Osteoblast (primary cell): ENCODE data around the gene STPG4. TPM values are rescaled to one million over a fixed set of nuclear protein-coding genes. Genes with fewer than 3 reads are reported as not detected.

Source experiments
- DNase-seq: peaks from one replicate; pipeline ENCODE4 v3.0.0; 2011; ENCODE audit warnings: low spot score, mixed read lengths; ENCODE audit not compliant: insufficient read length; ENCODE audit errors: missing footprints
- H2AFZ ChIP-seq: 2 replicates; pipeline ENCODE4 v1.6.0; 2011; ENCODE audit warnings: mild to moderate bottlenecking, low read length
- H3K27ac ChIP-seq: 2 replicates; pipeline ENCODE4 v1.5.1; 2011; ENCODE audit warnings: mild to moderate bottlenecking, low read depth, low read length, moderate library complexity
- H3K27me3 ChIP-seq: 2 replicates; pipeline ENCODE4 v1.6.0; 2012; ENCODE audit warnings: mild to moderate bottlenecking, control low read depth, inconsistent platforms, low read length, moderate library complexity; ENCODE audit not compliant: insufficient read depth
- H3K36me3 ChIP-seq: 2 replicates; pipeline ENCODE4 v1.5.1; 2011; ENCODE audit warnings: mild to moderate bottlenecking, low read length, control low read depth, moderate library complexity; ENCODE audit not compliant: insufficient read depth
- H3K4me1 ChIP-seq: 2 replicates; pipeline ENCODE4 v1.5.1; 2011; ENCODE audit warnings: mild to moderate bottlenecking, low read length, control low read depth, moderate library complexity; ENCODE audit not compliant: insufficient read depth
- H3K4me2 ChIP-seq: 2 replicates; pipeline ENCODE4 v1.6.0; 2011; ENCODE audit warnings: mild to moderate bottlenecking, low read length; ENCODE audit not compliant: insufficient read depth
- H3K4me3 ChIP-seq: fragments of 200-600 bp; sonication (generic); 3 replicates; pipeline ENCODE4 v1.5.1; 2012; ENCODE audit warnings: mild to moderate bottlenecking, low read length, inconsistent platforms; ENCODE audit not compliant: insufficient read depth
- H3K79me2 ChIP-seq: 2 replicates; pipeline ENCODE4 v1.6.0; 2012; ENCODE audit warnings: mild to moderate bottlenecking, low read length, control low read depth, inconsistent platforms; ENCODE audit not compliant: insufficient read depth
- H3K9me3 ChIP-seq: 2 replicates; pipeline ENCODE4 v1.5.1; 2011; ENCODE audit warnings: low read depth, low read length, control low read depth
- H4K20me1 ChIP-seq: 2 replicates; pipeline ENCODE4 v1.6.0; 2012; ENCODE audit warnings: mild to moderate bottlenecking, low read length, control low read depth; ENCODE audit not compliant: insufficient read depth
- CTCF ChIP-seq: IDR thresholded peaks from 2 replicates; pipeline ENCODE4 v1.5.1; 2011; ENCODE audit warnings: mild to moderate bottlenecking, low read depth, low read length, moderate library complexity; ENCODE audit errors: extremely low read depth
- total RNA-seq: library from RNA; depleted of rRNA; stranded (reverse); fragments of >200 nt; gene quantifications from 2 replicates; pipeline ENCODE4 v1.2.3, GENCODE V29; 2012

Gene STPG4
- total RNA-seq, 1 donor: 0.72 TPM

DNA sequence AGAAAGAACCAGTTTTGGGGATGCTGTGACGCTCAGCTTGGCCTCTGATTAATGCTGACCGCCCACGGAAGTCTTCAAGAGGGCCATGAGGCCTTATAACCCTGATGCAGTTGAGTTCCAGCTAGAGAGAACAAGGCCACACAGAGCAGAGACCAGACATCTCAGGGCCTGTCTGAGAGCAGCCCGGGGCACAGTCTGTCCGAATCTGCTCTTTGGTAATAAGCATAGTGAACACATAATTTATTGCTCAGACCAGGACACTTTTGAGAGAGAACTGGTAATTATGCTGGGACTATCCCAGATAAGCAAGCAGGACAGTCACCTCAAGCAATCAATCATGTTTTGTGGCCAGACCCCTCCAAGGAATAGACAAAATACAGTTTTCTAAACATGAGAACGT lies 68.5 kb downstream of the STPG4 start:
- Histone ChIP-seq H3K36me3 (no peaks in the 10 kb centered on the region), H2AFZ (peak overlapping the region; percentile 85), H3K9me3 (no peaks in the 10 kb centered on the region), H3K27me3 (no peaks in the 10 kb centered on the region), H3K4me2 (no peak overlapping the region), H3K27ac (peak overlapping the region; percentile 27), H4K20me1 (no peaks in the 10 kb centered on the region), H3K4me3 (no peak overlapping the region), H3K4me1 (peaks cover 30% of the 10 kb centered on the region), H3K79me2 (no peaks in the 10 kb centered on the region)
- DNase-seq: peak; percentile 77
- TF ChIP-seq CTCF: no peak

DNA sequence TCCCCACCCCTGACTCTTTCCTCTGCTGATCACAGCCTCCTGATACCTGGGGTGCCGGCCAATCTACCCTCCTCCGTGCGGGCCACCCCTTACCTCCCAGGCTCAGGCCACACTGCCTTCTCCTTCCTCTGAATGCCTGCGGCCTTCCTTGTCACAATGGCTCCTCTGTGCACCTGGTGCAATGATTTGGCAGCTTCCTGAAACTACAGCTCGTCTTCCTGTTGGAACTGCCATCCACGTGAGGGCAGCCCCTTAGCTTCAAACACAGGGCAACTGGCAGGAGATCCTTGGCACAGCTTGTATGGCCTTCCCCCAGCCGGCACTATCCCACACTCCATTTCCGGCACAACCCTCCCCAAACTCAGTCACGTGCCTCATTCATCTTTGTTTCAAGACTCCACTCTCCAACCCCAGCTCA lies 69.0 kb downstream of the STPG4 start:
- Histone ChIP-seq H2AFZ (peak overlapping the region; percentile 85), H3K4me2 (no peak overlapping the region), H3K27me3 (no peaks in the 10 kb centered on the region), H3K36me3 (no peaks in the 10 kb centered on the region), H3K4me1 (peaks cover 25% of the 10 kb centered on the region), H3K9me3 (no peaks in the 10 kb centered on the region), H3K4me3 (no peak overlapping the region), H3K79me2 (no peaks in the 10 kb centered on the region), H3K27ac (peak overlapping the region; percentile 27), H4K20me1 (no peaks in the 10 kb centered on the region)
- DNase-seq: no peak
- no peak for TF ChIP-seq CTCF

DNA sequence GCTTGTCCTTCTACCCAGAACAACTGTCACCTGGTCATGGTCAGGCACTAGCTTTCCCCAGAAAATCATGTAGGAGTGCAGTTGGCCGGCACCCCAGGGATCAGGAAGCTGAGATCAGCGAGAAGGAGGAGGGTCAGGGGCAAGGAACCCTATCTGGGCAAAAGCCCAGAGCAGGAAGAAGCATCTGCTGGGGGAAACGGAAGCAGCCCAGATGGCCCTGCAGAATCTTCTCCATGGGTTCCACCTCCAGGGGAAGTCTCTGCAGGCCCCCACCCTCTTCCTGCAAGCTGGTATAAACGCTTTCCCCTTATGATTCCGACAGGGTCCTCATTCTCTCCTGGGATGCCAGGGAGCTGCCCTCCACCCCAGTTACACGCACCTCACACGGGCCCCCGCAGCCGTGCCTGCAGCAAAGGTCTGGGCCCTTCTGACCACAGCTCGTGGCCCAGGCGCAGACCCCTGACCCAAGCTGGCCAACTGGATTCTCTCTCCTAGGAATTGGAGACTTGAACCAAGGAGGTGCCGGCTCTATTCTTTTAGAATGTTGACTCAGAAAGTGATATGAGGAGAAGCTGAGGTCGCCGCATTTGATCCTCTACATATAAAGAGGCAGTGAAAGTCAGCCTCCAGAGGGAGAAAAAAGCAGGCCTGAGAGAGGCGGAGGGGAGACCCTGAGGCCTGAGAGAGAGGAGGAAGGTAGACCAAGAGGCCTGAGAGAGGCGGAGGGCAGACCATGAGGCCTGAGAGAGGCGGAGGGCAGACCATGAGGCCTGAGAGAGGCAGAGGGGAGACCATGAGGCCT lies 71.0 kb downstream of the STPG4 start:
- H3K27ac ChIP-seq: no peak overlapping the region
- no peaks in the 10 kb centered on the region for H3K36me3 ChIP-seq
- H2AFZ ChIP-seq: no peak overlapping the region
- no peak overlapping the region for H3K4me3 ChIP-seq
- no peak overlapping the region for H3K4me2 ChIP-seq
- no peaks in the 10 kb centered on the region for H4K20me1 ChIP-seq
- no peaks in the 10 kb centered on the region for H3K27me3 ChIP-seq
- DNase-seq: peak; percentile 77
- H3K79me2 ChIP-seq: no peaks in the 10 kb centered on the region
- no peak for TF ChIP-seq CTCF
- no peaks in the 10 kb centered on the region for H3K9me3 ChIP-seq
- H3K4me1 ChIP-seq: peaks cover 32% of the 10 kb centered on the region

DNA sequence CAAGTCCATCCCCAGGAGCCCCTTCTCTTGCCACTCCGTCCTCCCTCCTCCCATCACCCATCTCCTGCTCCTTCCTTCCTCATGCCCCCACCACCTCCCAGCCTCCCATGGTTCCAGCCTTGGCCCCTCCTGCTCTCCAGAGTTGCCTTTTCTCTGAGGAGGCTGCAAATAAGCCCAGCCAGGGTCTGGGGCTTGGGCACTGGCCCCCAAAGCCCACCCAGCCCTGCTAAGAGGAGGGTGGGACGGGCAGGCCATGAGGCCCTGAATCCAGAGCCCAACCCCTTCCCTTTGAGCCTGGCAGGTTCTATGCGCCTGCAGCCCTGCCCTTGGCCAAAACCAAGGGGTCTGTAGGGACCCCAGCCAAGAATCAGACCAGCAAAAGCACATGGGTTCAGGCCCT lies 71.6 kb downstream of the STPG4 start:
- Histone ChIP-seq H3K27me3 (no peaks in the 10 kb centered on the region), H3K4me1 (peaks cover 30% of the 10 kb centered on the region), H3K9me3 (no peaks in the 10 kb centered on the region), H3K4me3 (no peak overlapping the region), H3K79me2 (no peaks in the 10 kb centered on the region), H4K20me1 (no peaks in the 10 kb centered on the region), H3K4me2 (no peak overlapping the region), H2AFZ (no peak overlapping the region), H3K36me3 (no peaks in the 10 kb centered on the region), H3K27ac (no peak overlapping the region)
- no peak for TF ChIP-seq CTCF
- DNase-seq: no peak
